Stimulated activated CD4-positive, alpha-beta T cell treated with anti-CD3 and anti-CD28 coated beads, Interleukin-2, amount 100 ng/mL, for 48 hours (primary cell): ENCODE measurements around the gene LRRC32.

Source experiments
- DNase-seq, 2 donors: peaks; one replicate each; pipeline ENCODE4 v3.0.0-alpha.2; 2020

The LRRC32 gene, protein sequence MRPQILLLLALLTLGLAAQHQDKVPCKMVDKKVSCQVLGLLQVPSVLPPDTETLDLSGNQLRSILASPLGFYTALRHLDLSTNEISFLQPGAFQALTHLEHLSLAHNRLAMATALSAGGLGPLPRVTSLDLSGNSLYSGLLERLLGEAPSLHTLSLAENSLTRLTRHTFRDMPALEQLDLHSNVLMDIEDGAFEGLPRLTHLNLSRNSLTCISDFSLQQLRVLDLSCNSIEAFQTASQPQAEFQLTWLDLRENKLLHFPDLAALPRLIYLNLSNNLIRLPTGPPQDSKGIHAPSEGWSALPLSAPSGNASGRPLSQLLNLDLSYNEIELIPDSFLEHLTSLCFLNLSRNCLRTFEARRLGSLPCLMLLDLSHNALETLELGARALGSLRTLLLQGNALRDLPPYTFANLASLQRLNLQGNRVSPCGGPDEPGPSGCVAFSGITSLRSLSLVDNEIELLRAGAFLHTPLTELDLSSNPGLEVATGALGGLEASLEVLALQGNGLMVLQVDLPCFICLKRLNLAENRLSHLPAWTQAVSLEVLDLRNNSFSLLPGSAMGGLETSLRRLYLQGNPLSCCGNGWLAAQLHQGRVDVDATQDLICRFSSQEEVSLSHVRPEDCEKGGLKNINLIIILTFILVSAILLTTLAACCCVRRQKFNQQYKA

DNA sequence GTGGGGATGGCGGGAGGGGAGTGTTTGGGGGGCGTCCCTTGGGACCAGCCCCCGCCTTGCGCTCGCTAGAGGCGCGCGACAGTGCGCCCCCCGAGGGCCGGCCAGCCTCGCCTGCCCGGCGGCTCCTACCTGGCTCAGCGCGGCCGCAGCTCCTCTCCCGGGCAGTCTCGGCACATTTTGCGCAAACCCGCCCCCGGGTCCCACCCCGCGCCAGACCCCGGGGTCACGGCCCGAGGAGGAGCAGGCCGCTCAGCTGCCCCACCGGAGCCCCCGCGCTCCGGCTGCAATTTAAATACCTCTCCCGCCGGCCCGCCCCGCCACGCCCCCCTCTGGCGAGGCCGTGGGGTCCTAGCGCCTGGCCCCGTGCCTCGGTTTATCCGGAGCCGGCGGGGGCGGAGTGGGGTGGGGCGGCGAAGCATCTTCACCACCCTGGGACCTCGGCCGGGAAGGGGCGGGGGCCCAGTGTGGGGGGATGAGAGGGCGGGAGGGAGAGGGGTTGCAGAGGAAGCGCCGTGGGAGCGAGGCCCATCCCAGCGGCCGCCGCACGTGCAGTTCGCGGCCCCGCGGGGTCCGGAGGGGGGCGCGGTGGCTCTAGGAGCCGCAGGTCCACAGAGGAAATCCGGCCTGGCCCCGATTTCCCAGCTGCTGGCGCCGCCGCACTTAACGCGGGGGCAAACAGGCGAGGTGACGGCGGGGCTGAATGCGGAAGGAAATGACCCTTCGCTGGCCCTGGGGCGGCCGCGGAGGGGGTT, at the start of gene LRRC32:
Gene LRRC32 (minus strand): TSS at position 263 of the 752 bp plus-strand sequence. CDS start 4,793 bp downstream, outside the sequence.
- DNase-seq = no peak

DNA sequence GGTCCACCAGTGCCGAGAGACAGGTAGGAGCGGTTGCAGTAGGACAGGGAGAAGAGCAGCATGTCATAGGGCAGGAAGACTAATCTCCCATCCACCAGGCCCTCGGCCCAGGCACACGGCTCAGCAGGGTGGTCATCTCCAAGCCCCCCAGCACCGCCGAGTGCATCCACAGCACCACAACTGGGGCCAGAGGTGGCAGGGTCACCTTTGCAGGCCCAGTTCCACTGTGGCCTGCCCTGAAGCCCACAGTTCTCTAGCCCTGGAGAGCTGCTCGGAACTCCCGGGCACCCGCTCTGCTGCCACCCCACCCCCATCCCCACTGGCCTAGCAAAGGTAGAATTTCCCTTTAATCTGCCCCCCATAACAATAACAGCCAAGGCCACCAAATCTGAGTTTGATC, 49.1 kb upstream of the LRRC32 start:
- no peak for DNase-seq

DNA sequence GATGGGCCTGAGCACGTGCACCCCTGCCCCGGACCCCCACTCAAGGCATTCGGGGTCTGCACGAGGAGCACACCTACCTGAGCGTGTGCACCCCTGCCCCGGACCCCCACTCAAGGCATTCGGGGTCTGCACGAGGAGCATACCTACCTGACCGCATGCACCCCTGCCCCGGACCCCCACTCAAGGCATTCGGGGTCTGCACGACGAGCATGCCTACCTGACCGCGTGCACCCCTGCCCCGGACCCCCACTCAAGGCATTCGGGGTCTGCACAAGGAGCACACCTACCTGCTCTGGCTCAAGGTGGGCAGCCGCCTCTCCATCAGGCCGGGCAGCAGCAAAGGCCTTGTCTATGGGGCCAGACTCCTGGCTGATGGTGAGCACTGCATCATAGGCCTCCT, 48.7 kb upstream of the LRRC32 start:
- DNase-seq = no peak

DNA sequence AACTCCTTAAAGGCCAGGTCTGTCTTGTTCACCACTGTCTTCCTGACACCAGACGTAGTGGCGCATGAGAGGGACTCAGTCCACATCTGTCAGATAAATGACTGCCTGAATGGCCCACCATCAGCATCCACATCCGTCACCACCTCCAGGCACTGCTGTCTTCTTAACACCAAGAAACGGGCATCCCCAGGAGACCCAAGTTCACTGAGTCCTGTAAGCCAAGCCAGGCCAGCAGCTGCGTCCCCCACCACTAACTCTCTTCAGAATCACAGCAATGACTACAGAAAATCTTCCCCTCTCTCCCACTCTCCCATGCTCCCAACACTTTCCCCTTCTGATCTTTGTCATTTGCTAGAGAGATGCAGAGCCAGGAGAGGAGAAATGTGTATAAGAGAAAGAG, 47.3 kb upstream of the LRRC32 start:
- DNase-seq = no peak

DNA sequence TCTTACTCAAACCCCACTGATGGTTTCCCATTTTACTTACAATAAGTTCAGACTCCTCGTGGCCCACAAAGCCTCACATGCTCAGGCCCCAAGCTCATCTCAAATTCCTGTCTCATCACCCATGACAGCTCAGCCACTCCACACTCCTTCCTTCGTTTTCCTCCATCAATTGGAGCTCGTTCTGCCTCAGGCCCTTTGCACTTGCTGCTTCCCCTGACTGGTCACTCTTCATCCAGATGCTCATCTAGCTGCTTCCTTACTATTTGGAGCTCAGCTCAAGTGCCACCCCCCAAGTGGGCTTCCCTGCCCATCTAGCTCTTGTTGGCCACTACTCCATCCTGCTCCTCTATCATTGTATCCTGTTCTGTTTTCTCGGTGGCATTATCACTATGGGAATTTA, 46.8 kb upstream of the LRRC32 start:
- DNase-seq = no peak

DNA sequence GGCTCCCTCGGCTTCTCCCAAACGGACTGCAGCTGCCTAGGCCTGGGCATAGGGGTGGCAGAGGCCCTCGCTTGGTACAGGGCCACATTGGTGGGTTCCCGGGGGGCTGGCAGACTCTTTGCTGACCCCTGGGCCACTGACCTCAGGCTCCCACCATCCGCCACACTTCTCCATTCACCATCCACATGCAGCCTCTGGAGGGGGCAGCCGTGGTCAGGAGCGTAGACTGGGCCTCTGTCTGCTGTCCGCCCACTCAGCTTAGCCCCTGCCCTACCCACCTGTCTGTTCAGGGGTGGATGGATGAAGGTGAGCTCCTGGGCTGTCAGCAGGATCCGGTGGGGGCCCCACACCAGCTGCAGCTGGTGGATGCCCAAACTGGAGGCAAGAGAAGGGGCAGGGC, 45.7 kb upstream of the LRRC32 start:
- no peak for DNase-seq

DNA sequence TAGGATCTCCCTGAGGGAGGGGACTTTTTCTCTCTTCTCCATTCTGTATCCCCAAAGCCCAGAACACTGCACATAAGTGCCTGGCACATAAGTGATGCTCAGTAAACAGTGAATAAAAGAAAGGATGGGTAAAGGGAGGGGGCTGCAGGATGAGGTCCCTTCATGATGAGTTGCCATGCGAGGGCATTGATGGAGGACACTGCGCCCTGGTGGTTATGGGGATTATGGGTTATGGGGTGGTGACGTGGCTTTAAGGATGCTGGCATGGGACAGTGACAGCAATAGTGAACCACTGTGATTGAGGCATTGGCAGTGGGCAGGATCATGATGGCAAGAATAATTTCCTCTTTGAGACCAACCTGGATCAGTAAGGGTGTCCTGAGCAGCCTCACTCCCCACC, 43.9 kb upstream of the LRRC32 start:
- DNase-seq = no peak

DNA sequence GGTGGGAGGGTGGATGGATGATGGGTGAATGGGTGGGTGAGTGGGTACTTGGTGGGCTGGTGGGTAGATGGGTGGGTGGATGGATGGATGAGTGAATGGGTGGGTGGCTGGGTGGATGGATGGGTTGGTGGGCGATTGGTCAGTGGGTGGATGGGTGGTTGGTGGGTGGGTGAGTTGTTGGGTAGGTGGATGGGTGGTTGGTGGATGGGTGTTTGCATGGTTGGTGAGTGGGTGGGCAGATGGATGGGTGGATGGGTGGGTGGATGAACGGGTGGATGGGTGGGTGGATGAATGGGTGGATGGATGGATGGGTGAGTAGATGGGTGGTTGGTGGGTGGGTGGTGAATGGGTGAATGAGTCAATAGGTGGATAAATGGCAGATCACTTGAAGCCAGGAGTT, 43.0 kb upstream of the LRRC32 start:
- no peak for DNase-seq

DNA sequence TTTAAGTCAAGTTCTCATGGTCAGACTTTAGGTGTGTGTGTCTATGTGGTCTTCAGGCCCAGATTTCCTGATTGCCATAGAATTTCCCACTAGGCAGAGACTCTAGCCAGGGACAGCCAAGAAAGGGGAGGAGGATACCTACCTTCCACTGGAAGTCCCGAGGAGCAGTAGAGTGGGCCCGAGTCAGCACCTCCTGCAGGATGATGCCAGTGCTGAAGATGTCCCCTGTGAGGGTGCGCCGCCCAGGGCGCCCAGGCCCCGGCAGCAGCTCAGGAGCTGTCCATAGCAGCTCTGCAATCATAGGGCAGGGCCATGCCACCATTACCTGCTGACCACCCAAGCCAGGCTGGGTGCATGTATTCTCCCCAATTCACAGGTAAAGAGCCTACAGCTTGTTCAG, 41.6 kb upstream of the LRRC32 start:
- DNase-seq = no peak

DNA sequence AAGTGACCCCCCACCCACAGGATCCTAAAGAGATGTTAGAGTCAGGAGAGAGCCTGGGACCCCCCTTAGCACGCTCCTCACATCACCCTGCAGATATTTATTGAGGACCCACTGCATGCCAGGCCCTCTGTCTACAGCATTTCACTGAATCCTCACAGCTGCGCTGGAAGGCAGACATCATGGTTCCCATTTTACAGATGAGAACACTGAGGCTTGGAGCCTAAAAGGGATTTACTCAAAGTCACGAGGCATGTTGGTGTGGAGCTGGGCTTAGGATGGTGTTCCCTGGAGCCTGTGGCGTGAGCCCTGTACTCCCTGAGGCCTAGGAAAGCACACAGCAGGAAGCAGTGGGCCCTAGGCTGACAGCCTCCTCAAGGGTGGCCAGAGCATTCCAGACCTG, 39.2 kb upstream of the LRRC32 start:
- DNase-seq = no peak

DNA sequence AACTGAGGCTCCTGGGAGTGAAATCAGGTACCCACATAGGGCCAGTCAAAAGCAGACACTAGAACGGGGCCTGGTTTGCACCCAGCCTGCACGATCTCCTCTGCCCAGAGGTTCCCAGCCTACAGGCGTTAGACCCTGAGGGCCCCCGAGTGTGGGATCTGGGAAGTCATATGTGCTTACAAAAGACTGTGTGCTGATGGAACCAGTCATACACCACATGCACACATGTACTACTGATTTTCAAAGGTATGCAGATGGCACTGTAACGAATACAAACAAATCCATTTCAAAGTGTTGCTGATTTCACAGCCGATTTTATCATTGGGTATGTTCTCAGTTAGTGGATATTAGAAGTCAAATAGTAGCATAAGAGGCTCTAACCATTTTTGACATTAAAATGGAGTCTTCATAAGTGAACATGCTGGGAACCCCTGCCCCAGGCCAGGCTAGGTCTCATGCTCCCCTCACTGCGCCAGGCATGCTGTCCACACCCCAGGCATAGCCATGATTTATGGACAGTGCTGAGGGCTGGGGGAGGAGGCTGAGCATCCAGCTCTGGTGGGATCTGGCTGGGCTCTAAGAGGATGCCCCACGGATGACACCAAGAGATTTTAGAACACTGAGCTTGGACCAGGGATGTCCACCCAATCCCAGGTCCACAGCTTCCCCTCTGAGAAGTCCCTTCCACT, 38.6 kb upstream of the LRRC32 start:
- DNase-seq = no peak

DNA sequence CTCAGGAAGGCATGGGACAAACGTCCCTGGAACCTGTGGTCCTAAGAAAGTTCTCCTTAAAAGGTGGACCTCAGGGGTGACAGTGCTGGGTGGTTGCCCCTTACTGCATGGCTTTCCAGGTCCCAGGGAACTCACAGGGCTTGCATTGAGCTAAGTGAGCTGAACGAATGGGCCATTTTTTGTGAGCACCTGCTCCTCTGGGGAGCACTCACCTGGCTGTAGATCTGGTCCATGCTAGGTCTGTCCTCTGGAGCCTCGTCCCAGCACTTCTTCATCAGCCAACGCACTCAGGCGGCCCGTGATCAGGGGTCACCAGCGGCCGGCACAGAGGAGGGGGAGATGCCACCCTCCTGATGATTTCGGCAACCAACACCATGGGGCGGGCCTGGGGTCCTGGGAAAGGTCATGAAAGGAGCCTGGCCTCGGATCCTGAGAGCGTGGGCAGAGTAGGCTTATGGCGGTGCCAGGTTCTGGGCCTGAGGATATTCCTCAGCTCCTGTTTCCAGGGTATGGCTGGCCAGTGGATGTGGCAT, 36.8 kb upstream of the LRRC32 start:
- no peak for DNase-seq

DNA sequence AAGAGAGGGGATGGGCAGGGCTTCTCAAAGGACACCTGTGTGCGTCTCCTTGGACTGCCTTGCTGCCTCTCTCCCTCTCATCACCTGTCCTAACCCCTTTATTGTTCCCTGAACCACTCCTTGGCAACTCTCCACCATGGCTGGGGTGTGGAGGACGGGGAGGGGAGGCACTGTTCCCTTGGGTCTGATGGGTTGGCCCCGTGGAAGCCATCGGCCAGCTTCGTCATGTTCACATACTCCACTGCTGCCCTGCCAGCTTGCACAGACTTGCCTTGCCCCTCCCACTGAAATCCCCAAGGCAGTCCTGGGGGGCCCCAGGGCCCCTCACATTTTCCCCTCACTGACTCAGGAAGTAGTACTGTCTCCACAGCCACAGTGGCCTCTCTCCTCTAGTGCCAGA, 36.1 kb upstream of the LRRC32 start:
- no peak for DNase-seq

DNA sequence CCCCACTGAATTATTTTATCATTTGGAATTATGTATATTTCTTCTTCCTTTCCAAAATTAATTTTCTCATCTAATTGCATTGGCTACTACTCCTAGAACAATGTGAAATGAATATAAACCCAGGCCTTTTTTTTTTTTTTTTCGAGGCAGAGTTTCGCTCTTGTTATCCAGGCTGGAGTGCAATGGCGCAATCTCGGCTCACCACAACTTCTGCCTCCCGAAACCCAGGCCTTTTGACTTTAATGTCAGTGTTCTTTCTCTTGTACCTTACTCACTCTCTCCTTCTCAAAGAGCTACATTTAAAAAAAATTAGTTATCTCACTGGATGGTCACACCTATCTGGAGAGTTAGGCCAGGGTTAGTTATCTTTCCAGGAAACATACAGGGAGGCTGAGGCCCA, 35.3 kb upstream of the LRRC32 start:
- no peak for DNase-seq

DNA sequence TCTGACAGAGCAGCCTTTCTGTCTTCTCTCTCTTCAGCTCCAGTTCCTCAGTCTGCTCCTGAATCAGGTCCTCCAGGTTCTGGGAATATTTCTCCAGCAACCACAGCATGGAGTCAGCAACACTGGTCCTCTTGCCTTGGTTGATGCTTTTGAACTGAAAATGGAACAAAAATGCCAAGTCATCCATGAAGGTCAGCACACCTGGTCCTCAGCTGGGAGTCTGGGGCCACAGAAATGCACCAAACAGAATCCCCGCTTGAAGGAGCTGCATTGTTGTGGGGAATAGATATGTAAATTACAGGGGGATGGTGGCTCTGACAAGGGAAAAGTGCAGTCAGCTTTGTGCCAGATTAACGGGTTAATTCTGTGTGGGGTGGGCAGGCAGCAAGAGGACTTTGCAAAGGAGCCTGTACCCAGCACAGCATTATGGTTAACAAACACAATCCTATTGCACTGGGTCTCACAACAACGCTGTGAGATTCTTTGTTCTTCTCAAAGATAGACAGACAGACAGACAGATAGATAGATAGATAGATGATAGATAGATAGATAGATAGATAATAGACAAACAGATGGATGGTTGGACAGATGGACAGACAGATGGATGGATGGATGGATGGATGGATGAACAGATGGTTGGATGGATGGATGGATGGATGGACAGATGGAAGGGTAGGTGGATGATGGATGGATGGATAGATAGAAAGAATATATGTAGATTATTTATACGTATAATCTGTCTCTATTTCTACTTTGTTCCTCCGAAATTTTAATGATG, 33.8 kb upstream of the LRRC32 start:
- no peak for DNase-seq

DNA sequence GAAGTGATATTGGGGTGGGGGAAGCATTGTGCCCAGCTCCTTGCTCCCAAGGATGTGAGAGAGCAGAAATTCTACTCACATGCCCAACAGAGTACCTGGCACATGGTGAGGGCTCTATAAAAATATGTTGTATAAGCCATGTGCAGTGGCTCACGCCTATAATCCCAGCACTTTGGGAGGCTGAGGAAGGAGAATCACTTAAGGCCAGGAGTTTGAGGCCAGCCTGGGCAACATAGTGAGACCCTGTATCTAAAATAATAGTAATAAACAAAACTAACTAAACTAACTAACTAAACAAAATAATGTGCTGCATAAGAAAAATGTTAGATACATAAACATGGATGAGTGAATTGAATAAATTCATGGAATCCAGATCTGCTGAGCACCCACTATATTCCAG, 33.2 kb upstream of the LRRC32 start:
- no peak for DNase-seq

DNA sequence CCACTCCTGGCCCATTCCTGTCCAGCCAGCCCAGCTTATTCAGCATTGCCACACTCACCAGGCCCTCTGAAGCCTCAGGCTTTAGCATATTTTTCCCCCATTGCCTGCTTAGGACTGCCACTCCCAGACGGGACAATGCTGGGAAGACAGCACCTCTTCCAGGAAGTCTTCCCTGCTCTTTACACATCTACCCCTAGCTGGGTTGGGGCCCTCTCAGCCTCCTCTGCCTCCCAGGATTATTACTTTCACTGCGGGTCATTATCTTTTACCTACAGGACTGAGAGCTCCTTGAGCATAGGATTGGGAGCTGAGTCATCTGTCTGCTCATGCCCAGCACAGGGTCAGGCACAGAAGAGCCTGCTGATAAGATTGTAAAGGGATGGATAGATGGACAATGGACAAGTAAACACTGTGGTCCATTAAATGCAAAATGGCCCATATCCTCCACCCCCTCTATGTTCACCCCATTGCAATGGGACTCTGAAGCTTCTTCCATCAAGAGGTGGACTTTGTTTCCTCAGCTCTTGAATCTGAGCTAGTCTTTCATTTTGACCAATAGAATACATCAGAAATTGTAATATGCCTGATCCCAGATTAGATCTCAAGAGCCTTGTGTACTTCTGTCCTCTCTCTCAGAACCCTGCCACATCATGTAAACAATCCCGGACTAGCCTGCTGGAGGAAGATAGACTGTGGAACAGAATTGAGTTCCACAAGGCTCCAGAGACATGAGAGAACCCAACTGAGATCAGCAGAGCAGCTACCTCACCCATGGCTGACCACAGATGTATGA, 32.0 kb upstream of the LRRC32 start:
- DNase-seq = no peak

DNA sequence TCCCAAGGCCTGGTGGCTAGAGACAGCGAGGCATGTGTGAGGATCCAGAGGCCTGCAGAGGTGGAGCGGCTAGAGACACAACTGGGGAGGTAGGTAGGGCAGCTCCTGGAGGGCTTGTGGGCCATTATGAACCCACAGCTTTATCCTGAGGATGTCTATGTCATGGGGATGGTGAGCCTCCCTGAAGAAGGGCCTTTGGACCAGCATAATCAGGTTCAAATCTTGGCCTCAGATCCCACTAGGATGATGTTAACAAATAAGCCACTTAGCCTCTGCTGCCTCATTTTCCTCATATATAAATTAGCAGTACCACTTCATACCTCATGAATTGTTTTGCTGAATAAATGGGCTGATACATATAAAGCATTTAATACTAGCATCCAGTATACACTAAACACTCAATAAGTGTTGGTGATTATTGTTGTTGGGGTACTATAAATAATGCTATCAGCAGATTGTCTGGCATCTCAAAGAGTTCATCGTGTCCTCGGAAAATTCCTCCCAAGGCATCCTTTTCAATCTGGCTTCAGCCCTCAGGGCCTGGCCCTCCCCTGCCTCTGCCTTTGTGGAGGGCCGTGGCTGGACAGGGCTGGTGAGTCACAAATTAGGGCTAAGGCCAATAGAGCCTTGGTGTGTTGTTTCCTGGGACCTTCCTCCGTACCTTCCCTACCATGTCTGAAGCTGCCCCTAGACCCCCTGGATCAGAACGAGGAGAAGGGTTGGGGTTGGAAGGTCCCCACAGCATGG, 30.9 kb upstream of the LRRC32 start:
- no peak for DNase-seq

DNA sequence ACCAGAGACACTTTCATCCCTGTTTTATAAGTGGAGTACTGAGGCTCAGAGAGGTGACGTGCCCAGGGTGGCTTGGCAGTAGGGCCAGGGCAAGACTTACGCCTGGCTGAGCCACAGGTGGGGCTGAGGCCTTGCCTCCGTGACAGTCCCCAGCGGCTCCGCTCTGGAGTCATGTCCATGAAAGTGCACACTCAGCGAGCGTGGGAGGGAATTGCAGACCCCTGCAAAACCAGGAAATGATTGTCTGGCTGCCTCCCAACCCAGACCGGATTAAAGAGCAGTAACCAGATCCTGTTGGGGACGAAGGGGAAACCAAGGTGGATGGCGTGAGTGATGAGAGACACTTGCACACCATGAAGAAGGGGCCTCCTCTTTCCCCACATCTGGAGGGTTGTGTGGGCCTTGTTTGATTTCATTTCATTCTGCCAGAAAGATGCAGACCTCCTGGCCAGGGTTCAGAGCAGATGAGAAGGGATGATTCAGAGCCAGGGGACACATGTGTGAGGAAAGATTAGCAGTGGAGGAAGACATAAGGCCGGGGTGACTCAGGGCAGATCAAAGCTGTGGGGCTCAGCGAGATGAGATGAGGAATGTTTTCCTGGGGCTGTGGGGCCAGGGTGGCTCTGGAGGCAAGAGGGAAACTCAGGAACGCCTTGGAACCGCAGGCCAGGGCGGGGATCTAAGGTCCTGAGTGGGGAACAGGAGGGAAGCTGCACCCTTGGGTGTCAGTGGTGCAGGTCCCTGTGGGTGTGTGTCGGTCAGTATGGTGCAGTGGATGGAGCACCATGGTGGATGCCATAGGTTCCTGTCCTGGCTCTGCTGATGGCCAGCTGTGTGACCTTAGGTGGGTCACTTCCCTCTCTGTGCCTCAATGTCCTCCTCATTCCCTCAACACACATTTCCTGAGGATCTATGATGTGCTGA, 29.9 kb upstream of the LRRC32 start:
- no peak for DNase-seq
